ENCODE data around the gene FAM72D.
"Not testable (repeated sequence)": the region's sequence is repeated elsewhere in the genome, so short reads cannot be mapped to it uniquely, and the experiment has no call there.

The FAM72D gene

GRCh38 chr1:145095284-145096057, at the start of gene FAM72D, which contains the start of gene SRGAP2B:
Gene FAM72D, plus strand, starts transcription at chr1:145095974. Its CDS starts 874 bp downstream, at chr1:145096848.
Gene SRGAP2B, minus strand, starts transcription at chr1:145095328. Its CDS starts 2,427 bp downstream, at chr1:145092901.
- DNase-seq = not testable (repeated sequence)

GRCh38 chr1:145047553-145047952, 48.2 kb upstream of the FAM72D start:
- DNase-seq = not testable (repeated sequence)

GRCh38 chr1:145048181-145048856, 47.5 kb upstream of the FAM72D start:
- DNase-seq = not testable (repeated sequence)

GRCh38 chr1:145052019-145052776, 43.6 kb upstream of the FAM72D start:
- not testable (repeated sequence) for DNase-seq

- DNase-seq = not testable (repeated sequence)
Measured at GRCh38 chr1:145053428-145053827, 42.3 kb upstream of the FAM72D start.

GRCh38 chr1:145055217-145055760, 40.5 kb upstream of the FAM72D start:
- not testable (repeated sequence) for DNase-seq

GRCh38 chr1:145058184-145058583, 37.6 kb upstream of the FAM72D start:
- not testable (repeated sequence) for DNase-seq

- not testable (repeated sequence) for DNase-seq
Measured at GRCh38 chr1:145063285-145063684, 32.5 kb upstream of the FAM72D start.

GRCh38 chr1:145063941-145064648, 31.7 kb upstream of the FAM72D start:
- not testable (repeated sequence) for DNase-seq

- not testable (repeated sequence) for DNase-seq
Measured at GRCh38 chr1:145065194-145065826, 30.5 kb upstream of the FAM72D start.

GRCh38 chr1:145066486-145066885, 29.3 kb upstream of the FAM72D start:
- not testable (repeated sequence) for DNase-seq

GRCh38 chr1:145071569-145071968, 24.2 kb upstream of the FAM72D start:
- DNase-seq = not testable (repeated sequence)

- not testable (repeated sequence) for DNase-seq
Measured at GRCh38 chr1:145074021-145074559, 21.7 kb upstream of the FAM72D start.

- not testable (repeated sequence) for DNase-seq
Measured at GRCh38 chr1:145076877-145077276, 18.9 kb upstream of the FAM72D start.

- not testable (repeated sequence) for DNase-seq
Measured at GRCh38 chr1:145077872-145078786, 17.6 kb upstream of the FAM72D start.

GRCh38 chr1:145078787-145079370, 16.9 kb upstream of the FAM72D start:
- not testable (repeated sequence) for DNase-seq

- DNase-seq = not testable (repeated sequence)
Measured at GRCh38 chr1:145079737-145080136, 16.0 kb upstream of the FAM72D start.

GRCh38 chr1:145080193-145080592, 15.6 kb upstream of the FAM72D start:
- DNase-seq = not testable (repeated sequence)

- not testable (repeated sequence) for DNase-seq
Measured at GRCh38 chr1:145082483-145083255, 13.1 kb upstream of the FAM72D start.
